ENCODE measurements around the gene EMP3.

The EMP3 gene

GRCh38 chr19:48363500-48363809, 38.1 kb downstream of the EMP3 start:
- no peak for TF ChIP-seq CTCF (IDR thresholded peaks at IDR 0.05; ENCODE audit: low read depth, low read length)
- no peak for DNase-seq (ENCODE audit: extremely low read depth, low read depth)

- DNase-seq (ENCODE audit: extremely low read depth, low read depth): peak; percentile 99
- TF ChIP-seq CTCF (IDR thresholded peaks at IDR 0.05; ENCODE audit: low read depth, low read length): no peak
Measured at GRCh38 chr19:48363810-48364597, 38.7 kb downstream of the EMP3 start, which contains the start of the genes SYNGR4 and TMEM143. SYNGR4 (plus strand) TSS chr19:48364367; CDS start chr19:48365843, 1,476 bp downstream. TMEM143 (minus strand) TSS chr19:48363940; CDS start chr19:48363920, 20 bp downstream.

GRCh38 chr19:48364598-48365348, 39.4 kb downstream of the EMP3 start:
- DNase-seq (ENCODE audit: extremely low read depth, low read depth): no peak
- TF ChIP-seq CTCF (IDR thresholded peaks at IDR 0.05; ENCODE audit: low read depth, low read length): no peak

GRCh38 chr19:48365602-48366001, 40.2 kb downstream of the EMP3 start:
- DNase-seq (ENCODE audit: extremely low read depth, low read depth): no peak
- no peak for TF ChIP-seq CTCF (IDR thresholded peaks at IDR 0.05; ENCODE audit: low read depth, low read length)

GRCh38 chr19:48367855-48368254, 42.5 kb downstream of the EMP3 start:
- no peak for DNase-seq (ENCODE audit: extremely low read depth, low read depth)
- TF ChIP-seq CTCF (IDR thresholded peaks at IDR 0.05; ENCODE audit: low read depth, low read length): no peak

GRCh38 chr19:48368936-48369335, 43.6 kb downstream of the EMP3 start:
- no peak for TF ChIP-seq CTCF (IDR thresholded peaks at IDR 0.05; ENCODE audit: low read depth, low read length)

GRCh38 chr19:48370955-48371354, 45.6 kb downstream of the EMP3 start:
- no peak for DNase-seq (ENCODE audit: extremely low read depth, low read depth)
- no peak for TF ChIP-seq CTCF (IDR thresholded peaks at IDR 0.05; ENCODE audit: low read depth, low read length)

More at GRCh38 chr19:48368936-48369335, 43.6 kb downstream of the EMP3 start:
- no peak for DNase-seq (ENCODE audit: extremely low read depth, low read depth)

All from AG09319 (cell line).